CD4-positive, alpha-beta T cell treated with Interleukin-15 for 1 hour (primary cell): ENCODE data around the gene LRRFIP1.
A peak's percentile ranks its signal among the peaks of the same experiment; 100 is the strongest.

Experiments used
- DNase-seq: peaks from one replicate; pipeline ENCODE4 v3.0.0-alpha.2; 2020

Gene LRRFIP1

GRCh38 chr2:237642038-237642734 lies 14.8 kb downstream of the LRRFIP1 start:
- no peak for DNase-seq

DNA sequence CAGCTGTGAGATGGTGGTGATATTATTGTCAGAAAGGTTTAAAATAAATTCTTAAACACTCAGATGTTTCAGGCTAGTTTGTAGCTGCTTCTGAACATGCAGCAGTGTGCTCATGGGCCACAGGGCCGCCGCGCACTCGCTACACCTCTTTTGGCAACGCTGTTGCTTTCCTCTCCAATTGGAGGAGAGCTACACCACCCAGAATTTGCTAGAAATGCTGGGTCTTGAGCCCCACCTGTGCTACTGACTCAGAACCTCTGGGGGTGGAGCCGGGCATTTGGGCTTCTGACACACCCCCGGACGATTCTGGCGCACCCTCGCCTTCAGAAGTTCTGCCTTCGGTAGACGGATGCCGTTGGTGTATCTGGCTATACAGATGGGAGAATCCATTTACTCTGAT lies 15.7 kb downstream of the LRRFIP1 start:
- no peak for DNase-seq

DNA sequence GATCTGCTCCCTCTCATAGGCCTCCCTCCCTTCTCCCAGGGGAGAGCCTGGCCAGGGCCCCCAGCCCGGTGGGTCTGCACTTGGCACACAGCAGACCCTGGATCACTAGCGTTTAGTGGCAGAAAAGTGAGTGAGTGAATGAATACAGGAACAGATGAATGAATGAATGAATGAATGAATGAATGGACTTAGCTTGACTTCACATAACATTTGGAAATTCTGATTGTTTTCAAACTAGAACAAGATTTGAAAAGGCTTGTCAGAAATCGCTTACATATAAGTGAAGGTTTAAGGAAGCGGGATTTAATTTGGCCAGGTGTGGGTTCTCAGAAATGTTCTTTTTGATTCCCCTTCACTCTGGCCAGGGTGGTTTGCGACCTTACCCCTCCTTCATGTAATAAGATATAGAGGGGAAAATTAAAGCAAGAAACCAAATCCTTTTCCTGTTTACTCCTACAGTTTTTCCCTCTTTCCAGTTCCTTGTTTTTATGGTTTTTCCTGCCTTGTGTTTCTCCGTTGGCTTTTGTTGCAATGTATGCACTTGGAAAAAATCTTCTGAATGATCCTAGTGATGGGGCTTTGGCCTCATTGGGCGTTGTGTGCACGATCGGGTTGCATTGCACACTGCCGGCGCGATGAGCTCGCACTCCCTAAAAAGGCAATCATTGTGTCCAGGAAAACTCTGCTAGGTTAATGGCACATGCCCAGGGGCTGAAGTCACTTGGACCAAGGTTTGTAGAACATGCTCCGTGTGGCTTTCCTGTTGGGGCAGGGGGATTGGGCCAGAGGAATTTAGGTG lies 16.4 kb downstream of the LRRFIP1 start:
- DNase-seq, result no peak

DNA sequence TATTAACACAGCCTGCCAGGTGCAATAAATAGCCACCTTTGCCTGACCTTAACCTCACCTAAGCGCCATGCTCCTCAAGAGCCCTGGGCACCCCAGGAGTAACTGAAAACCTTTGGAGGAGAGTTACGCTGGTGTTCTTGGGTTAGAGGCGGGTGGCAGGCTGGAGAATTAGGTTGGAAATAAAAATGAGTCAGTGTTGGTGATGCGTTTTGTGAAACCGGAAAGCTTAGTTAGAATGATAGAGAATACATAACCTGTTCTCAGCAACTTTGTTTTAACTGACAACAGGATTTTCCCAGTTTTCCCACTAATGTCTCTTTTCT lies 17.0 kb downstream of the LRRFIP1 start:
- no peak for DNase-seq

DNA sequence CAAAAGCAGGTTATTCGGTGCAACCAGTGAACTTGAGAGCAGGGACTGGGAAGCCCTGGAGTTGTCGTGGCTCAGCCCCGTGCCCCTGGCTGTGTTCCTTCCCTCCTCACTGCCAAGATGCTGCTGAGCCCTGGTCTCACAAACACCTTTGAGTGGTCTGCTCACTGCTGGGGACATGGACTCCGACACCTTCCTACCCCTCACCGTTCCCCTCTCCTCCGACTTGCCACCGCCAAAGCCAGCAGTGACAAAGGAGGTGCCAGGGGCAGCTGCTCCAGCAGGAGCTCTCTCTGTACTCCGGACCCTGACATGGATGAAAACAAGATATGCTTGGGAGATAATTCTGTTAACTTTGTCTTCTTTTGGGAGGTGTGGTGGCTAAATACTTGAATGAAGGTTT lies 17.9 kb downstream of the LRRFIP1 start:
- no peak for DNase-seq

DNA sequence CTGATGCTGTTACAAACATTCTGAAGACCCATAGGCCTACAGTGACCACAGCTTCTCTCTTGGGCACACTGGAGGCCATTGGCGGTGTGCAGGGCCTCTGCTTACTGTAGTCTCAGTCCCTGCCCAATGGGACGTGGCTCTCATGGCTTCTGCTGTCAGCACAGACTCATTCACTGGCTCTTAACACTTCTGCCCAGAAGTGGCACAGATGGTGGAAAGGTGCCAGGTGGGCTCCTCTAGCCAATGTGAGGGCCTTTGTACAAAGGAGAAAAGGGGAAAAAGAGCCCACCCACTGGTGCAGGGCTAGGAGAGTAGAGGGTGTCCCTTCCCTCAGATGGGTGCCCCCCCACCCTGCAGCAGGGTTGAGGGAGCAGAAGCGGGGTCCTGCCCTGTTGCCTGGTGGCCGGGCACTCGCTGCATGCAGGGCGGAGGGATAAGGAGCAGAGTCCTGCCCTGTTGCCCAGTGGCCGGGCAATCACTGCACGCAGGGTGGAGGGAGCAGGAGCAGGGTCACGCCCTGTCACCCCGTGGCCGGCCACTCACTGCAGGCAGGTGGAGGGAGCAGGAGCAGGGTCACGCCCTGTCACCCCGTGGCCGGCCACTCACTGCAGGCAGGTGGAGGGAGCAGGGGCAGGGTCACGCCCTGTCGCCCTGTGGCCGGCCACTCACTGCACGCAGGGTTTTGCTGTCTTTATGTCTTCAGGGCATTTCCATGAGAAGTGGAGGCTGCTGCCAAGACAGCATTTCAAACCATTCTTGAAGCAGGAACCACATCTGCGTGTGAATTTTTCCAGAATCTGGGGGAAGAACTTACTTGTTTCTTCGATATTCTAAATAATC lies 20.0 kb downstream of the LRRFIP1 start:
- DNase-seq, result no peak

GRCh38 chr2:237648016-237648381 lies 20.6 kb downstream of the LRRFIP1 start:
- no peak for DNase-seq

DNA sequence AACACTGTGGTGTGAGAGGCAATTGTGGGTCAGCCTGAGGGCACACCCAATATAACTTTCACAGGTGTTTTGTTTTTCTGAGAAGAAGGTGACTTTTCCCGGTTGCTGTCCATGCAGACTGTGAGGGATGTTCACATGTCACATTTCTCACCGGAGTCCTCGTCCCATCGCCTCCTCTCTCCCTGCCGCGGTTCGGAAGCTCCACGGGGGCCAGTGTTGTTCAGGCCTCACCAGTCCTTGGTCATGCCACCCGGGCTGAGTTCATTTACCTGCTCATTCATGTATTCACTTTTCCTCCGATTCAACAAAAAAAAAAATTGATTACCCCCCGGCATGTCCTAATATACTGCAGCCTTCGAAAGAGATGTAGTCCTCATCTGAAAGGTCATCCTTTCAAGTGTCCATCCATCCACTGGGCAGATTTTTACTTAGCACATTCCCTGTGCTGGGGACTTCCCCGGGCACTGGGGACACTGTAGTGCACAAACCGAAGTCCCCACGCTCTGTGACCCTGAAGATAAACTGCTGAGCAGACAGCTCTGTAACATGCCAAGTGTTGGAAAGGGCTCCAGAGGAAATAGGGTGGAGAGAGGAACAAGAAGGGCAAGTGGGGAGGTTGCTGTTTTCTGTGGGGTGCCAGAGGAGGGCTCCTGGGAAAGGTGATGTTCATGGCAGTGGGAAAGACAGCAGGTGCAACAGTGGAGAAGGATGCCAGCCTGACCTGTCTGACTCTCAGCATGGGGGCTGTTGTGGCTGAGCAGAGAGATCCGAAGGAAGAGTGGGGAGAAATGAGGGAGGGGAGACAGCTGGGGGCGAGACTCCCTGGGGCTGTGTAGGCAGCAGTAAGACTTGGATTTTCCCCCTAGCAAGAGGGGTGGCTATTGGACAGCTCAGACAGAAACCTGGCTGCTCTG lies 22.4 kb downstream of the LRRFIP1 start:
- no peak for DNase-seq

DNA sequence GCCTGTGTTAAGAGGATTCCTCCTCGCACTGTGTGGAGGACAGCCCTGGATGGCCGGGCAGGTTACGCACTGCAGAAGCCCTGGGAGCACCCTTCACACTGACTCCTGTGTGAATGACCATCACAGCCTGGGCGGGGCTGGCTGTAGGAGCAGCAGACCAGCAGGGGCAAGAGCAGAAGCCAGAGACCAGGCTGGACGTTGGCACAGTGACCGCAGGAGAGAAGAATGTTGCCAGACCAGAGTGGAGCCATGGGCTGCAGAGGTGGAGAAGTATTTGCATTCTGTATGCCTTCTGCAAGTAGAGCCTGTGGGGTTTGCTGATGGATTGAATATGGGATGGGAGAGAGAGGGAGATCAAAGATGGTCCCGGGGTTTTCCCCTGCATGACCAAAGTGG lies 23.1 kb downstream of the LRRFIP1 start:
- no peak for DNase-seq

DNA sequence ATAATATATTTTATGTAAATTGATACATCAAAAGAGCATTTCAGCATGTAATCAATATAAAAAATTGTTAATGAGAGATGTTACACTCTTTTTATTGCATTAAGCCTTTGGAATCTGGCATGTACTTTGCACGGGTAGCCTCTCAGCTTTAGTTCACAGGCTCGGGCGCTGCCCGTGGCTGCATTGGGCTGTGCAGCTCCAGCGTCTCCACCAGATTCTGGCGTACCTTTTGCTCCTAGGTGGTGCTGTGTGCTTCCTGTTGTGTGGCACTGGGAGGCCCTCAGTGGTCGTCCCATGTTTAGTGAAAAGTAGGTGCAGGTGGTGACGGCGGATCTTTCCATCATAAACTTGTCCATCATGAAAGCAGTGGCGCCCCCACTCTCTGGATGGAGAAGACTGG lies 24.4 kb downstream of the LRRFIP1 start:
- DNase-seq, result no peak

GRCh38 chr2:237652181-237652580 lies 24.8 kb downstream of the LRRFIP1 start:
- DNase-seq, result no peak

DNA sequence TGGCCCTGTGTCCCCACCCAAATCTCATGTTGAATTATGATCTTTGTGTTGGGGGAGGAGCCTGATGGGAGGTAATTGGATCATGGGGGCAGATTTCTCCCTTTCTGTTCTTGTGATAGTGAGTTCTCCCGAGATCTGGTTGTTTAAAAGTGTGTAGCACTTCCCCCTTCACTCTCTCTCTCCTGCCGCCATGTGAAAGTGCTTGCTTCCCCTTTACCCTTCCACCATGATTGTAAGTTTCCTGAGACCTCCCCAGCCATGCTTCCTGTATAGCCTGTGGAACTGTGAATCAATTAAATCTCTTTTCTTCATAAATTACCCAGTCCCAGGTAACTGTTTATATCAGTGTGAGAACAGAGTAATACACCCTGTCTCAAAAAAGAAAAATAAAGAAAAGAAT lies 25.5 kb downstream of the LRRFIP1 start:
- no peak for DNase-seq

- DNase-seq, result no peak
Measured at GRCh38 chr2:237653776-237654558, 26.6 kb downstream of the LRRFIP1 start.

DNA sequence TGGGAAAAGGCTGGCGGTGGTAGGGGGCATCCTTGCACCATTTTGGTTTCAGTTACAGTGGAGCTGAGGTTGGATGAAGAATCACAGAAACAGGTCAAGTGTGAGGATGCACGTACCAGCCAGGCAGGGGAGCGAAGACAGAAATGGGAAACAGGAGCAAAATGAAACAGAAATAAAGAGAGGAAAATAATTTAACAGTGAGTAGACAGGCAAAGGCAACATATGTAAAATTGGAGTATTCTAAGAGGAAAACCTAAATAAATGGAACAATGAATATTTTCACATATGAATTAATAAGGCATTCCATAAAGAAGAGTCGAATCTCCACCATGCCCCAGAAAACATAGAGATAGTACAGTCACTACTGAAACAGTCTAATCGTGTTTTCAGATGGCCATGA lies 29.7 kb downstream of the LRRFIP1 start:
- no peak for DNase-seq

GRCh38 chr2:237660381-237660900 lies 33.1 kb downstream of the LRRFIP1 start:
- no peak for DNase-seq

DNA sequence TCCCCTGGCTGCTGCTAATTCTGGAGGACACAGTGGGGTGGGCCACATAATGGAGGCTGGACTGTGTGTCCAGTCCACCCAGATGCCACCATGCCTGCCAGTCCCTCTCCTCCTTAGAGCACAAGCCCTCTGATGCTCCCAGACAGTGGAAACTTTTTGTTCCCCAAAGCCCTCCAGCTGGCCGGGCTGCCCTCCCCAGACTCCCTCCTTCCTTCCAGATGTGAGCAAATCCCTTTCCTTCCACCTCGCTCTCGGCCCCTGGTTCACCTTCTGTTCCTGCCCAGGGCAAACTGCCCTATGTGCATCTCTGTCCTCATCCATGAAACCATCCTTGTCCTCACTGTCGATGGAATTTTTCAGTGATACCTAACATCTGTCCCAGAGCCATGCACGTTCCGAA lies 33.9 kb downstream of the LRRFIP1 start:
- no peak for DNase-seq

GRCh38 chr2:237661799-237662328 lies 34.5 kb downstream of the LRRFIP1 start:
- DNase-seq, result no peak

- DNase-seq, result peak; percentile 86
Measured at GRCh38 chr2:237662671-237663093, 35.3 kb downstream of the LRRFIP1 start.

GRCh38 chr2:237663517-237664110 lies 36.2 kb downstream of the LRRFIP1 start:
- no peak for DNase-seq

DNA sequence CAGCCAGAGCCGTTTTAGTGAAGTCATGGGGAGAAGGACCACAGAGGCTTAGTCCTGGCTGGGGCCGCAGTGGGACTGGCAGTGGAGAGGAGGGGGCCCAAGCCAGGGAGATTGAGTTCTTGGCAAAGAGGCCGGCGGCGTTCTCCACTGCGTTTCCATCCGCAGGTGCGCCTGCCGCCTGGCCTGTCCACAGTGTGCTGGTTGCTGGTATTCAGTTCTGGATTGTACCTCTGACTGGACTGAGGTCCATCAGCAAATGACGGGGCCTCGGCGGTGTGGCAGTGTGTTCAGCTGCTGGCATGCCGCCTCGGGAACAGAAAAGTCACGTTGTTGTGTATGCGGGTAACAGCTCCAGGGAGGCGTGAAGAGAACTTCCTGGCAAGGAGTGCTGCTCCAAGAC lies 36.8 kb downstream of the LRRFIP1 start:
- DNase-seq, result no peak

DNA sequence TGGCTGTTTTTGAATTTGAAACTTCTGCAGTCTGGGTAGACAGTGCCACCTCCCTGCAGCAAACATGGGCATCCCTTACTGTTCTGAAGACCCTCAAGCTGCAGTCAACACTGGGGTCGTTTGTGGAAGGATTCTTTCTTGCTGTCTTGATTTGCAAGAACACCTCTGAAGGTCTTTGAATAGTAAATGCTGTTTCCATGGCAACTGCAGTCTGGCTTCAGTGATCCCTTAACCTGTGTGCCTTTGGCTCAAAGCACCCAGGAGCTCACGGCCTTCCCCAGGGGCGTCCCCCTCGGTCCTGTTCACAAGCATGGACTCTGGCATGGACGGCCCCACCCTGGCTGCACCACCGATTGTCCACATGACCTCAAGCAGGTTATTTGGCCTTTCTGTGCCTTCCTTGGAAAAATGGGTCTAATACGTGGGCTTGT lies 38.3 kb downstream of the LRRFIP1 start:
- no peak for DNase-seq
